Measurements from ENCODE around the gene CTSK. TPM values are rescaled to one million over a fixed set of nuclear protein-coding genes. Genes with fewer than 3 reads are reported as not detected.

Gene CTSK
- total RNA-seq, 6 experiments from 2014 or later, result 1.5 to 3.8 (median 2.6) TPM

- Histone ChIP-seq H3K9me3 (no peaks in the 10 kb centered on the region), H3K36me3 (peaks cover 7 to 79% (median 37%) of the 10 kb centered on the region in 4 donors), H3K27me3 (no peaks in the 10 kb centered on the region), H3K4me3 (no peak overlapping the region), H3K27ac (no peak overlapping the region), H3K4me1 (peaks cover 0 to 13% (median 5%) of the 10 kb centered on the region in 4 donors)
- no peak for DNase-seq
- intact Hi-C loops (cut with DNase I), result no loop called here
- no peak for TF ChIP-seq POLR2A (IDR thresholded peaks at IDR 0.05)
- TF ChIP-seq, protein P1, sequence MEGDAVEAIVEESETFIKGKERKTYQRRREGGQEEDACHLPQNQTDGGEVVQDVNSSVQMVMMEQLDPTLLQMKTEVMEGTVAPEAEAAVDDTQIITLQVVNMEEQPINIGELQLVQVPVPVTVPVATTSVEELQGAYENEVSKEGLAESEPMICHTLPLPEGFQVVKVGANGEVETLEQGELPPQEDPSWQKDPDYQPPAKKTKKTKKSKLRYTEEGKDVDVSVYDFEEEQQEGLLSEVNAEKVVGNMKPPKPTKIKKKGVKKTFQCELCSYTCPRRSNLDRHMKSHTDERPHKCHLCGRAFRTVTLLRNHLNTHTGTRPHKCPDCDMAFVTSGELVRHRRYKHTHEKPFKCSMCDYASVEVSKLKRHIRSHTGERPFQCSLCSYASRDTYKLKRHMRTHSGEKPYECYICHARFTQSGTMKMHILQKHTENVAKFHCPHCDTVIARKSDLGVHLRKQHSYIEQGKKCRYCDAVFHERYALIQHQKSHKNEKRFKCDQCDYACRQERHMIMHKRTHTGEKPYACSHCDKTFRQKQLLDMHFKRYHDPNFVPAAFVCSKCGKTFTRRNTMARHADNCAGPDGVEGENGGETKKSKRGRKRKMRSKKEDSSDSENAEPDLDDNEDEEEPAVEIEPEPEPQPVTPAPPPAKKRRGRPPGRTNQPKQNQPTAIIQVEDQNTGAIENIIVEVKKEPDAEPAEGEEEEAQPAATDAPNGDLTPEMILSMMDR (IDR thresholded peaks at IDR 0.05), result no peak
- no peak for ATAC-seq
- WGBS (ENCODE audit: insufficient coverage, low coverage, low lambda C conversion rate, missing lambda C conversion rate), result 100% methylated on average over 1 of the region's 1 CpG
Measured at GRCh38 chr1:150832597-150832996, 24.5 kb upstream of the CTSK start.

- intact Hi-C loops (cut with DNase I), result no loop called here
- DNase-seq, result no peak
- no peak overlapping the region for H3K27ac ChIP-seq
- peaks cover 7 to 93% (median 34%) of the 10 kb centered on the region in 4 donors for H3K36me3 ChIP-seq
- TF ChIP-seq, protein P1 (IDR thresholded peaks at IDR 0.05), result peak in 2 of 4 donors; percentile 6 to 9
- no peak for TF ChIP-seq POLR2A (IDR thresholded peaks at IDR 0.05)
- no peaks in the 10 kb centered on the region for H3K27me3 ChIP-seq
- H3K4me1 ChIP-seq, result peaks cover 0 to 7% (median 2%) of the 10 kb centered on the region in 4 donors
- WGBS (ENCODE audit: insufficient coverage, low coverage, low lambda C conversion rate, missing lambda C conversion rate), result 93% methylated on average over 6 of the region's 7 CpGs
- H3K4me3 ChIP-seq, result no peak overlapping the region
- no peak for ATAC-seq
- H3K9me3 ChIP-seq, result no peaks in the 10 kb centered on the region
Measured at GRCh38 chr1:150829751-150830150, 21.7 kb upstream of the CTSK start.

GRCh38 chr1:150826299-150826698 is 18.2 kb upstream of the CTSK start:
- H3K27me3 ChIP-seq, result no peaks in the 10 kb centered on the region
- peaks cover 0 to 7% (median 3%) of the 10 kb centered on the region in 4 donors for H3K4me1 ChIP-seq
- ATAC-seq (peak; percentile 19 to 80 (median 43)), DNase-seq (no peak)
- H3K4me3 ChIP-seq, result no peak overlapping the region
- H3K27ac ChIP-seq, result peak overlapping the region in 1 of 3 donors; percentile 6
- TF ChIP-seq, protein P1 (IDR thresholded peaks at IDR 0.05), result no peak
- TF ChIP-seq POLR2A (IDR thresholded peaks at IDR 0.05), result no peak
- no CpG with 5 or more reads among the region's 1 CpG for WGBS (ENCODE audit: insufficient coverage, low coverage, low lambda C conversion rate, missing lambda C conversion rate)
- intact Hi-C loops (cut with DNase I), result no loop called here
- no peaks in the 10 kb centered on the region for H3K9me3 ChIP-seq
- H3K36me3 ChIP-seq, result peaks cover 9 to 91% (median 26%) of the 10 kb centered on the region in 4 donors

DNA sequence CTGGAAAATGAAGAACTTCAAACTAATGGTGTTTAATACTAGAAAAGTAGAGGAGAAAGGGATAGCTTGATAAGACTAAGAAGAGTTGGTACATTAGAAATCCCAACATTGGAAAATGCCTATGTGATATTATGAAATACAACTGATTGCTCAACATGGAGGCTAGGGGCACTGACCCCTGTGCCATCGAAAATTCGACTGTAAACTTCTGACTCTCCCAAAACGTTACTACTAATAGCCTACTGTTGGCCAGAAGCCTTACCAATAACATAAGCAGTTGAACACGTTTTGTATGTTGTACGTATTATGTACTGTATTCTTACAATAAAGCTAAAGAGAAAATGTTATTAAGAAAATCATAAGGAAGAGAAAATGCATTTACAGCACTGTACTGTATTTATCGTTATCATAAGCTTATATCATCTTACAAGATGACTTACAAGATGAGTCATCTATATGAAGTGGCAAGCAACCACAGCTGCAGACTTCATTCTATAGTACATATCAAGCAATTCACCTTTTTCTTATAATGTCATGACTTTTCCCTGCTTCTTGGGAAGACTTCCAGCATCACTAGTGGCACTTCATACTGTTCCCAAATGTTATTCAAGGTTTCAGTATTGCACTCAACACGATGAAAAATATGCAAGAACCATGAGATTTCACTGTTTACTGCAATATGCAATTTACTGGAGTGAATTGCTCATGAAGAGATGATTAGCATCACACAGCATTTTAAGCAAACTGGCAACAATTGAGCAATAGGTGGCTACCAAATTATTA is 12.9 kb upstream of the CTSK start:
- whole genome bisulfite sequencing (ENCODE audit: insufficient coverage, low coverage, low lambda C conversion rate, missing lambda C conversion rate), result 40% methylated on average over 7 of the region's 7 CpGs
- peak; percentile 87 to 96 (median 91) for ATAC-seq

More for the DNA sequence above, 12.9 kb upstream of the CTSK start:
- Histone ChIP-seq H3K9me3 (peaks cover 0 to 2% (median 0%) of the 10 kb centered on the region in 4 donors), H3K36me3 (peaks cover 4 to 91% (median 25%) of the 10 kb centered on the region in 4 donors), H3K4me1 (peaks cover 0 to 13% (median 4%) of the 10 kb centered on the region in 4 donors), H3K27ac (peak overlapping the region in 1 of 3 donors; percentile 11), H3K4me3 (no peak overlapping the region), H3K27me3 (no peaks in the 10 kb centered on the region)
- no peak for DNase-seq
- TF ChIP-seq POLR2A (IDR thresholded peaks at IDR 0.05), result no peak
- TF ChIP-seq, protein P1 (IDR thresholded peaks at IDR 0.05), result no peak
- intact Hi-C loops (cut with DNase I), result no loop called here
